RCC 7860 (cell line): Measurements from ENCODE around the gene SLC16A1.
"Not testable (repeated sequence)": the region's sequence is repeated elsewhere in the genome, so short reads cannot be mapped to it uniquely, and the experiment has no call there.

Experiments used
- DNase-seq: peaks from one replicate; pipeline ENCODE4 v3.0.0-alpha.2; 2015; ENCODE audit warnings: low spot score
- FAIRE-seq: peaks from 2 replicates; lab custom pipeline; 2012; peaks lifted over from hg19 to GRCh38; lab: Jason Lieb, UNC

Gene SLC16A1

DNA sequence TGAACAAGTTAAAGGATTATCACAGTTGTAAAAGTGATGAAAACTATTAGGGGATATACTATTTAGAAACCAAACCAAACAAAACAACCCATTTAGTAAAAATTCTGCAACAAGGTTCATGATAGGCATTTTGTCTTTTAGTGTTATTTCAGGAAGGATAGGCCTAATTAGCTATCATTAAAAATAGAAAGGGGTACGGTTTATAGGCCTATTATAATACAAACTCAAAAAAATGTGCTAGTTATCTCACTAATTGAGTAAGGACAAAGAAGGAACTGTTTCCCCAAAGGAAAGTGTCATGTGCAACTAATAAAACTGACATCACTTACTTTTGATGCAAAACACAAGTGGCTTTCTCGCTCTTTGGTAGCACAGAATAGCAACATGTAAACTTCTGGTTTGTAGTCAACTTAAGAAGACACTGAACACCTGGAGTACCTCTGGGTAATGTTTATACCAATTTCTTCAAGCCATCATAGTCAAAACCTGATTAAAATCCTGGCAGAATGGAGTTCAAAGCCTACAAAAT lies 28.5 kb downstream of the SLC16A1 start:
- DNase-seq, result no peak
- FAIRE-seq, result no peak

DNA sequence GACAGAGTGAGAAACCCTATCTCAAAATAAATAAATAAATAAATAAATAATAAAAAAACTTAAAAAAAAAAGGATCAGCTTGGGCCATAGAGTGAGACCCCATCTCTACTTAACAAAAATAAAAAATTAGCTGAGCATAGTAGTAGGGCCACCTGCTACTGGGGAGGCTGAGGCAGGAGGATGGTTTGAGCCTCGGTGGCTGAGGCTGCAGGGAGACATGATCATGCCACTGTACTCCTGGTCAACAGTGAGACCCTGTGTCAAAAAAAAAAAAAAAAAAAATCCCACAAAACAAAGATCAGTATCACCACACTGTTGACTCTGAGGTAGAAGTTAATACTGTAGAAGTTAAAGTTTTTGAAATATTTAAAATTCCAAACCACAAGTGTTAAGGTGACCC lies 29.1 kb downstream of the SLC16A1 start:
- no peak for DNase-seq
- no peak for FAIRE-seq

- FAIRE-seq (no peak), DNase-seq (no peak)
These were observed 31.0 kb downstream of the SLC16A1 start for GRCh38 chr1:112925015-112925414.

DNA sequence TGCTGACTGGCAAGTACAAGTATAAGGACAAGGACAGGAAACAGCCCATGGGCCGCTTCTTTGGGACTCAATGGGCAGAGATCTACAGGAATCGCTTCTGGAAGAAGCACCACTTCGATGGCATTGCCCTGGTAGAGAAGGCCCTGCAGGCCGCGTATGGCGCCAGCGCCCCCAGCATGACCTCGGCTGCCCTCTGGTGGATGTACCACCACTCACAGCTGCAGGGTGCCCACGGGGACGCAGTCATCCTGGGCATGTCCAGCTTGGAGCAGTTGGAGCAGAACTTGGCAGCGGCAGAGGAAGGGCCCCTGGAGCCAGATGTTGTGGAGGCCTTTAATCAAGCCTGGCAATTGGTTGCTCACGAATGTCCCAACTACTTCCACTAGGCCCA lies 32.0 kb downstream of the SLC16A1 start:
- FAIRE-seq (no peak), DNase-seq (no peak)

DNA sequence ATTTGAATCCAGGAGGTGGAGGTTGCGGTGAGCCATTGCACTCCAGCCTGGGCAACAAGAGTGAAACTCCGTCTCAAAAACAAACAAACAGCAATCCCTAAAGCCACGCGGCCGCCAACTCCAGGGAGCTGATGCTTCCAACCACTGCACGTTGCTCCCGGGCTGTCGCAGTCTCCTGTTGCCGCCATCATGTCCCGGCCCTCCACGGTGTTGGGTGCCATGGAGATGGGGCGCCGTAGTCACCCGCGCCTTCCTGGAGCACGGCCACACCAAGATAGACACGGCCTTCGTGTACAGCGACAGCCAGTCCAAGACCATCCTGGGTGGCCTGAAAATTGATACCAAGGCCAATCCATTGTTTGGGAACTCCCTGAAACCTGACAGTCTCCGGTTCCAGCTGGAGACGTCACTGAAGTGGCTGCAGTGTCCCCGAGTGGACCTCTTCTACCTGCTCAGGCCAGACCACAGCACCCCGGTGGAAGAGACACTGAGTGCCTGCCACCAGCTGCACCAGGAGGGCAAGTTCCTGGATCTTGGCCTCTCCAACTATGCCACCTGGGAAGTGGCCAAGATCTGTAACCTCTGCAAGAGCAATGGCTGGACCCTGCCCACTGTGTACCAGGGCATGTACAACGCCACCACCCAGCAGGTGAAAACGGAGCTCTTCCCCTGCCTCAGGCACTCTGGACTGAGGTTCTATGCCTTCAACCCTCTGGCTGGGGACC lies 32.6 kb downstream of the SLC16A1 start:
- FAIRE-seq (no peak), DNase-seq (no peak)

GRCh38 chr1:112911506-112912220 lies 44.3 kb downstream of the SLC16A1 start:
- FAIRE-seq, result no peak
- DNase-seq, result no peak

DNA sequence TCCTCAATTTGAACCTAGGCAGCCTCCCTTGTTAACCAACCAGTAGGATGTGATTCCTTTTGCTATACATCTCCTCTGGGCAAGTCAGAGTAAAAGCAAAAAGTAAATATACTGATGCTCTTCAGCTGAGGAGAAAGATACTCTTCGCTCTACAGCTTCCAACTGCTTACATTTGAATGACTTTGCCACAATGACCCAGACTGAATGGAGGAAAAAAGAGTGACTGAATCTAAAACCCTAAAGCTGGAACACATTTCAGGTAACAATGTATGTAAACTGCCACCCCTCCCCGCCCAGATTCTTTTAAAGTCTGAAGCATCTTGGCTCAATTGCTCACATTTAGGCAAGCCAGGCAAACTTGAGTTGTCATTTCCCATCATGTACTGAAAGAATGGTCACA lies 46.1 kb downstream of the SLC16A1 start:
- DNase-seq (no peak), FAIRE-seq (no peak)

- FAIRE-seq, result no peak
- no peak for DNase-seq
These were observed 49.8 kb downstream of the SLC16A1 start for GRCh38 chr1:112906150-112906698.

GRCh38 chr1:112905395-112906149 lies 50.4 kb downstream of the SLC16A1 start:
- FAIRE-seq, result no peak
- DNase-seq, result no peak

- FAIRE-seq, result no peak
- DNase-seq, result no peak
These were observed 51.1 kb downstream of the SLC16A1 start for GRCh38 chr1:112904831-112905261.

DNA sequence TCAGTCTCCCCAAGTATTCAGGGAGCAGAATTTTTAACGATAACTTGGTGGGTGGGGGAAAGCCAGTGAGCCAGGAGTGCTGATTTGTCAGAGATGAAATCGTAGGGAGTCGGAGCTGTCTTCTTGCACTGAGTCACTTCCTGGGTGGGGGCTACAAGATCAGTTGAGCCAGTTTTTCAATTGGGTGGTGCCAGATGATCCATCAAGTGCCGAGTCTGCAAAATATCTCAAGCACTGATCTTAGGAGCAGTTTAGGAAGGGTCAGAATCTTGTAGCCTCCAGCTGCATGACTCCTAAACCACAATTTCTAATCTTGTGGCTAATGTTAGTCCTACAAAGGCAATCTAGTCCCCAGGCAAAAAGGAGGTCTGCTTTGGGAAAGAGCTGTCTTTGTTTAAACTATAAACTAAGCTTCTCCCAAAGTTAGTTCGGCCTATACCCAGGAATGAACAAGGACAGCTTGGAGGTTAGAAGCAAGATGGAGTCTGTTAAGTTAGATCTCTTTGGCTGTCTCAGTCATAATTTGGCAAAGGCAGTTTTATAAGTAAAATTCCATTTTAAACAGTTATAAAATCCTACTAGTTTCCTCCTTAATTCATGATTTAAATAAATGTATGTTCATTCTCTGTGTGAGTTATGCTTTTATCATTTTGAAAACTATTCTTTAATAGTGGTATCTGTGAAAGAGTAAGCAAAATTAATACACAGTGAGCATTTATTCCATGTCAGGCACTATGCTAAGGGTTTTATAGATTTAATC lies 51.7 kb downstream of the SLC16A1 start:
- no peak for FAIRE-seq
- peak; percentile 68 for DNase-seq

DNA sequence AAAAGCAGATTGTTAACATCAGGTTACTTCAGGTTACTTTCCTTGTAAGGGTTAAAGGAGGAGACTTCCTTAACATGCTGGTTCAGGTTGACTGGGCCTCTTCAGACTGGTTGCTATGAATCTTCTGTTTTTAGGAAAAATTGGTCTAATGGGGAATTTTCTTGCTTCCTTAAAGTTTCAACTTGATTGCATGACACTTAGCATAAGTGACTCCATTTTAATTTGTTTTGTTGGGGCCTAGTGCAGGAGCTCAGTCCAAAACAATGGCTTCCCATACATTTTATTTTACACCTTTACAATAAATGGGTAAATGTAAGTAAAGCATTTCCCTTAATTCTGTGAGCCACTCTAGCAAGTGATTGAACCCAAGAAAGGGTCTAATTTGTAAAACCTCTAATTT lies 53.8 kb downstream of the SLC16A1 start:
- FAIRE-seq (no peak), DNase-seq (no peak)

GRCh38 chr1:112901387-112901786 lies 54.6 kb downstream of the SLC16A1 start:
- FAIRE-seq (no peak), DNase-seq (no peak)

- no peak for FAIRE-seq
- DNase-seq, result no peak
These were observed 59.2 kb downstream of the SLC16A1 start for GRCh38 chr1:112896783-112897182.

- no peak for FAIRE-seq
These were observed 61.4 kb downstream of the SLC16A1 start for GRCh38 chr1:112894561-112895011.

GRCh38 chr1:112894010-112894292 lies 62.0 kb downstream of the SLC16A1 start:
- no peak for FAIRE-seq
- DNase-seq, result no peak

More at GRCh38 chr1:112894561-112895011, 61.4 kb downstream of the SLC16A1 start:
- no peak for DNase-seq

- no peak for DNase-seq
- FAIRE-seq, result no peak
These were observed 62.5 kb downstream of the SLC16A1 start for GRCh38 chr1:112893288-112894009.

DNA sequence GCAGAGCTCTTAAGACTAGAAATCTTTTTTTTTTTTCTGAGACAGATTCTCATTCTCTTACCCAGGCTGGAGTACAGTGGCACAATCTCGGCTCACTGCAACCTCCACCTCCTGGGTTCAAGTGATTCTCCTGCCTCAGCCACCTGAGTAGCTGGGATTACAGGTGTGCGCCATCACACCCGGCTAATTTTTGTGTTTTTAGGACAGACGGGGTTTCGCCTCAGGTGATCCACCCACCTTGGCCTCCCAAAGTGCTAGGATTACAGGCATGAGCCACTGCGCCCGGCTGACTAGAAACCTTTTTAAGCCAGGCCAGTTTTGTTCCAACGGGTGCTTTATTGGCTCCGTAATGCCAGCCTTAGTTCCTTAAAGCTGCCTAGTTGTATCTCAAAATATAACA lies 66.1 kb downstream of the SLC16A1 start:
- not testable (repeated sequence) for FAIRE-seq

GRCh38 chr1:112889052-112889768 lies 66.8 kb downstream of the SLC16A1 start:
- FAIRE-seq (no peak), DNase-seq (no peak)

More for the DNA sequence above, 66.1 kb downstream of the SLC16A1 start:
- DNase-seq, result not testable (repeated sequence)
